Measurements from ENCODE around the gene BMPER. TPM values are rescaled to one million over a fixed set of nuclear protein-coding genes. Genes with fewer than 3 reads are reported as not detected.

BMPER gene
- total and polyA plus RNA-seq, 8 donors, result 7.4 to 47.7 (median 39.6) TPM

DNA sequence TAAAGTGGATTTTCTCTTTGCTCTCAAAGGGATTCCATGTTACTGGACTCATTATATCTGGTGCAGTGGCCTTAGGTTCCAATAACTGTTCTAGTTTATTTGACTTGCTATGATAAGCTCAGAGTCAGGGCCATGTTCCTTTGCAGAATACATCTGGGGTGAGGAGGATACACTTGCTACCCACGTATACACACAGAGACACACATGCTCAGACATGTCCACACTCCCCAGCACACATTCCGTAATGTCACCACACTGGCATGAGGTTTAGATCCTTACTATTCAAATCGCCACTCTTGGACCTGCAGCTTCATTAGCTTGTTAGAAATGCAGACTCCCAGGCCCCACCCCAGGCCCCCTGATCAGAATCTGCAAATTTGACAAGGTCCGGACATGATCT, 195.3 kb downstream of the BMPER start:
- H3K4me1 ChIP-seq, result no peaks in the 10 kb centered on the region
- intact Hi-C loops (cut with DNase I), result no loop called here
- no peak for DNase-seq
- no peak overlapping the region for H3K4me3 ChIP-seq
- H3K36me3 ChIP-seq, result no peaks in the 10 kb centered on the region
- no peak for ATAC-seq
- no peak overlapping the region for H3K27ac ChIP-seq
- no peaks in the 10 kb centered on the region for H3K9me3 ChIP-seq
- no peaks in the 10 kb centered on the region for H3K27me3 ChIP-seq
- TF ChIP-seq, protein P1, sequence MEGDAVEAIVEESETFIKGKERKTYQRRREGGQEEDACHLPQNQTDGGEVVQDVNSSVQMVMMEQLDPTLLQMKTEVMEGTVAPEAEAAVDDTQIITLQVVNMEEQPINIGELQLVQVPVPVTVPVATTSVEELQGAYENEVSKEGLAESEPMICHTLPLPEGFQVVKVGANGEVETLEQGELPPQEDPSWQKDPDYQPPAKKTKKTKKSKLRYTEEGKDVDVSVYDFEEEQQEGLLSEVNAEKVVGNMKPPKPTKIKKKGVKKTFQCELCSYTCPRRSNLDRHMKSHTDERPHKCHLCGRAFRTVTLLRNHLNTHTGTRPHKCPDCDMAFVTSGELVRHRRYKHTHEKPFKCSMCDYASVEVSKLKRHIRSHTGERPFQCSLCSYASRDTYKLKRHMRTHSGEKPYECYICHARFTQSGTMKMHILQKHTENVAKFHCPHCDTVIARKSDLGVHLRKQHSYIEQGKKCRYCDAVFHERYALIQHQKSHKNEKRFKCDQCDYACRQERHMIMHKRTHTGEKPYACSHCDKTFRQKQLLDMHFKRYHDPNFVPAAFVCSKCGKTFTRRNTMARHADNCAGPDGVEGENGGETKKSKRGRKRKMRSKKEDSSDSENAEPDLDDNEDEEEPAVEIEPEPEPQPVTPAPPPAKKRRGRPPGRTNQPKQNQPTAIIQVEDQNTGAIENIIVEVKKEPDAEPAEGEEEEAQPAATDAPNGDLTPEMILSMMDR (IDR thresholded peaks at IDR 0.05), result no peak

DNA sequence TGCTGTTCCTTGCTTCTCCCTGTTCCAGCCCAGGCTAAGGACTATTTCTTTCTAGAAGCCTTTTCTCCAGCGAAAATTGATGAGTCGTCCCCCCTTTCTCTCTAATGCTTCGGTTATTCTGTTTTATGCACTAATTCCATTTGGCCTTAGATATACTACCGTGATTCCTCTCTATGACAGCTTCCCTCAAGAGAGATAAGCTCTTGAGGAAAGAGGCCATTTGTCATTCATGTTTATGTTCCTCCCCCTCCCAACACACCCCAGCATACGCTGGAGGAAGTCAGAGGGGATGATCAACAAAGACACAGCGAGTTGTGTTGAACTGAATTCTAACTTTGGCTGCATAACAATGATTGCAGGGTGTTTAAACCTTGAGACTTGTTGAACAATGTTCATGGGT, 198.8 kb downstream of the BMPER start:
- H3K27me3 ChIP-seq, result no peaks in the 10 kb centered on the region
- no peak overlapping the region for H3K4me3 ChIP-seq
- no peaks in the 10 kb centered on the region for H3K9me3 ChIP-seq
- TF ChIP-seq, protein P1 (IDR thresholded peaks at IDR 0.05), result no peak
- H3K4me1 ChIP-seq, result no peaks in the 10 kb centered on the region
- DNase-seq, result no peak
- intact Hi-C loops (cut with DNase I), result no loop called here
- H3K36me3 ChIP-seq, result no peaks in the 10 kb centered on the region
- H3K27ac ChIP-seq, result no peak overlapping the region
- no peak for ATAC-seq

DNA sequence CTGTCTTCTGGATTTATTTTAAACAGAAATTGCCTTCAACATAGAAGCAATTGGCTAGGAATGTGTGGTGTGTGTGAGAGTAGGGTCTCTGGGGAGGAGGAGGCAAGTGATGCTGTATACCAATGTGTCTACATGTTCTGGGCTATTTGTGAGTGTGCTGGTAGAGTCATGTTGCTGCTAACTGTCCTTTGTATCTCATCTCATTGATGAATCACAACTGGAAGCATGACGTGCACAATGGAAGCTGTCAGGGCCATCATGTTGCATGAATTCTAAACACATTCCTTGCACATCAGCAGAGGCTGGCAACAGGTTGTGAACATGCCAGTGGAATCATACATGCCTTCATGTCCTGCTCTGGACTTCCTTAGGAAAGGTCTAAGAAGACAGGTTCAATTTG, 199.7 kb downstream of the BMPER start:
- no peak overlapping the region for H3K4me3 ChIP-seq
- intact Hi-C loops (cut with DNase I), result no loop called here
- ATAC-seq, result no peak
- no peaks in the 10 kb centered on the region for H3K36me3 ChIP-seq
- DNase-seq, result no peak
- H3K27ac ChIP-seq, result no peak overlapping the region
- no peaks in the 10 kb centered on the region for H3K4me1 ChIP-seq
- no peaks in the 10 kb centered on the region for H3K27me3 ChIP-seq
- H3K9me3 ChIP-seq, result no peaks in the 10 kb centered on the region
- TF ChIP-seq, protein P1 (IDR thresholded peaks at IDR 0.05), result no peak

DNA sequence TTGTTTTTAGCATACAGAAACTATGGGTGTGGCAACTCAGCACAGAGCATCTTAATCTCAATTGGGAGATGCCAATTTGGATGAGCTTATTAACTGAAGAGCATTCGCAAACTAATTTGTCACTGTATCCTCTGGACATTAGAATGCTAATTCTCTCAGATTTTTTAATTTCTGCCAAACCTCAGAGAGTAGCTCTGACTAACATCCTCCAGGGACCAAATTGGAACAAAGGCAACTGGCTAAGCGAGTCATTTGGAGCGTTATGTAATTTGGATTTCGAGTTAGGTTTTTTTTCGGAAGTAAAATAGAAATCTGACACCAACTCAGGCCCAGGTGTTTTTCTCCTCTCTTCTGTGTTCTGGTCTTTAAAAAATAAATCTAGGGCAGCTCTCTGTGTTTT, 201.9 kb downstream of the BMPER start:
- ATAC-seq (peak; percentile 33), DNase-seq (no peak)
- Histone ChIP-seq H3K9me3 (no peaks in the 10 kb centered on the region), H3K27me3 (no peaks in the 10 kb centered on the region), H3K27ac (no peak overlapping the region), H3K4me3 (no peak overlapping the region), H3K4me1 (no peaks in the 10 kb centered on the region), H3K36me3 (no peaks in the 10 kb centered on the region)
- TF ChIP-seq, protein P1 (IDR thresholded peaks at IDR 0.05), result no peak
- intact Hi-C loops (cut with DNase I), result no loop called here

DNA sequence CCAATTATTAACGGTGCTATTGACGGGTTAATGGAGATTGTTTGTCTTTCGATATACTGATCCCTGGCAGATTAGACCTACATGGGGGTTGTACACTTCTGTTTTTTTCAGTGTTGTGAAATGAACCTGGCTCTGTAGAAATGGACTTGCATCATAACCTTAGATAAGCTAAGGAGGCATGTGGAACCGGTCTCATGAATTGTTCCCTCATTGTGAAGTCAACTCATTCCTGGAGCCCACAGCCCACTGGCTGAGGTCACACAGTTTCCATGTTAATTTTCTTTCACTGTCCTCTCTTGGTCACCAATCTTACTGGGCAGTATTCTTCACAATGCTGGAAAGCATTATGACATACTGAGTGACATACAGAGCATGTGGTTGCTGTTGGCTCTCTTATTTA, 202.8 kb downstream of the BMPER start:
- H3K4me1 ChIP-seq, result no peaks in the 10 kb centered on the region
- H3K4me3 ChIP-seq, result no peak overlapping the region
- intact Hi-C loops (cut with DNase I), result no loop called here
- no peaks in the 10 kb centered on the region for H3K36me3 ChIP-seq
- TF ChIP-seq, protein P1 (IDR thresholded peaks at IDR 0.05), result no peak
- H3K27me3 ChIP-seq, result no peaks in the 10 kb centered on the region
- ATAC-seq (no peak), DNase-seq (no peak)
- H3K27ac ChIP-seq, result no peak overlapping the region
- no peaks in the 10 kb centered on the region for H3K9me3 ChIP-seq

All from left lung (tissue), 10 donors.